ENCODE measurements around the gene DKK1.

GRCh38 chr10:52357971-52358370, 43.9 kb downstream of the DKK1 start:
- TF ChIP-seq ZNF232 (CRISPR knock-in tag; IDR thresholded peaks at IDR 0.05) (no peak), E2F5 (CRISPR knock-in tag; IDR thresholded peaks at IDR 0.05) (no peak), CTCF (IDR thresholded peaks at IDR 0.05) (no peak), KAT7 (CRISPR knock-in tag; IDR thresholded peaks at IDR 0.05; ENCODE audit: borderline replicate concordance) (no peak), CBFB (CRISPR knock-in tag; IDR thresholded peaks at IDR 0.05; ENCODE audit: low read depth) (no peak), ESRRA (CRISPR knock-in tag; IDR thresholded peaks at IDR 0.05; ENCODE audit: borderline replicate concordance) (no peak), OVOL2 (CRISPR knock-in tag; IDR thresholded peaks at IDR 0.05; ENCODE audit: borderline replicate concordance) (no peak), TP53 (CRISPR knock-in tag; IDR thresholded peaks at IDR 0.05) (no peak), MAX (CRISPR knock-in tag; IDR thresholded peaks at IDR 0.05) (no peak)

Data from WTC11 (cell line).